ENCODE data around the gene CCDC83.

The CCDC83 gene

DNA sequence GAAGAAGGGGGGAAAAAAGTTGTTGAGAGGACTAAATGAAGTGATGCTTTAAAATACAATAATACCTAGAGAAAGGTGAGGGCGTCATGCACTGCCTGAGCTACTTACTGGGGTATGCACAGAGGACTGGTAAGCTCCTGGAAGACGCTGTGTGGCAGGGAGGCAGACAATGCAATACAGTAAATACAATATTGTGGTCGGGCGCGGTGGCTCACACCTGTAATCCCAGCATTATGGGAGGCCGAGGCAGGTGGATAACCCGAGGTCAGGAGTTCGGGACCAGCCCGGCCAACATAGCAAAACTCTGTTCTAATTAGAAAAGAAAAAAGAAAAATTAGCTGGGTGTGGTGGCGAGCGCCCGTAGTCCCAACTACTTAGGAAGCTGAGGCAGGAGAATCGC is 43.6 kb upstream of the CCDC83 start:
- TF ChIP-seq EP300 (IDR thresholded peaks at IDR 0.05; ENCODE audit: borderline replicate concordance): no peak
- no peak for TF ChIP-seq TAF1 (IDR thresholded peaks at IDR 0.05; ENCODE audit: low read depth)
- no peak for TF ChIP-seq FOXM1 (IDR thresholded peaks at IDR 0.05; ENCODE audit: borderline replicate concordance, low read depth)
- TF ChIP-seq, protein P1, sequence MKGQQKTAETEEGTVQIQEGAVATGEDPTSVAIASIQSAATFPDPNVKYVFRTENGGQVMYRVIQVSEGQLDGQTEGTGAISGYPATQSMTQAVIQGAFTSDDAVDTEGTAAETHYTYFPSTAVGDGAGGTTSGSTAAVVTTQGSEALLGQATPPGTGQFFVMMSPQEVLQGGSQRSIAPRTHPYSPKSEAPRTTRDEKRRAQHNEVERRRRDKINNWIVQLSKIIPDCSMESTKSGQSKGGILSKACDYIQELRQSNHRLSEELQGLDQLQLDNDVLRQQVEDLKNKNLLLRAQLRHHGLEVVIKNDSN (IDR thresholded peaks at IDR 0.05): no peak
- no peak for TF ChIP-seq ZBTB7A (IDR thresholded peaks at IDR 0.05; ENCODE audit: low read depth)
- no peak for TF ChIP-seq NFIC (IDR thresholded peaks at IDR 0.05)
- no peak for TF ChIP-seq CEBPB (IDR thresholded peaks at IDR 0.05)

DNA sequence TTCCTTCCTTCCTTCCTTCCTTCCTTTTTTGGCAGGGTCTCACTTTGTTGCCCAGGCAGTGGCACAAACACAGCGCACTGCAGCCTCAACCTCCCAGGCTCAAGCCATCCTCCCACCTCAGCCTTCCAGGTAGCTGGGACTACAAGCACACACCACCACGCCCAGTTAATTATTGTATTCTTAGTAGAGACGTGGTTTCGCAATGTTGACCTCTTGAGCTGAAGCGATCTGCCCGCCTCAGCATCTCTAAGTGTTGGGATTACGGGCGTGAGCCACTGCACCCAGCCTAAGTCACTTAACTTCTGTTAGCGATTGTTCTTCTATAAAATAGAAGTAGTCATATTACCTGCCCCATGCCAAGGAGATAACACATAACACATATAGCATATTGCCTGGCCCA is 41.5 kb upstream of the CCDC83 start:
- TF ChIP-seq CREB1 (IDR thresholded peaks at IDR 0.05; ENCODE audit: low read depth) (no peak), CEBPB (IDR thresholded peaks at IDR 0.05) (peak; percentile 45), TAF1 (IDR thresholded peaks at IDR 0.05; ENCODE audit: low read depth) (no peak)

DNA sequence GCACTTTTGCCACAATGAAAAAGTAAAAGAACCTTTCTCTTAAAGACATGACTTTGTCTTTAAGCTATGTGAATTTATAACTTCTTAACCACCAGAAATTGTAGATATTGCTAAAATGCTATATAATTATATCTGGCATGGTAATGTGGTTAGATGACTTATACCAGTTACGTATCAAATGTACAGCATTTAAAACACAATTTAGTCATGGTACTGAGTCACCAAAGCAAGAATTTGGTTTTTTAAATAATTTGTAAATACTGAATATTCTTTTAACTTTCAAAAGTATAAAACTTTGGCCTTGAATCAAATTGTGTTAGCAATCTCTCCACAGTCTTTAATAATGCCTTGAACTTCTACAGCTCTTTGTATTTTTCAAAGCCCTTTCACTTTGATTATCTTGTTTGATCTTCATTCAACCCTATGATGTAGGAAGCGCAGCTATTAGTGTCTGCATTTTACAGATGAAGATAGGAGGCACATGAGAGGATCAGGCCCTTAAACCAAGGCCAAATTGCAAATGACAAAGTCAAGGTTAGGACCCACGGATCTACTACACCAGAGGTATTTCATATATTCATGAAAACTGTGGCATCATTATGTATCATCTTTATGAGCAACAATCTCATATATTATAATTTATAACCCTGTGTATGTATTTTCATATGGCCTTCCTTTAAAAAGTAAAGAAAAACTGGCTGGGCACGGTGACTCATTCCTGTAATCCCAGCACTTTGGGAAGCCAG is 39.8 kb upstream of the CCDC83 start:
- TF ChIP-seq YY1 (IDR thresholded peaks at IDR 0.05; ENCODE audit: low read depth) (no peak), TAF1 (IDR thresholded peaks at IDR 0.05; ENCODE audit: low read depth) (no peak), CEBPB (IDR thresholded peaks at IDR 0.05) (no peak), FOXM1 (IDR thresholded peaks at IDR 0.05; ENCODE audit: borderline replicate concordance, low read depth) (no peak), NFIC (IDR thresholded peaks at IDR 0.05) (no peak), EGR1 (IDR thresholded peaks at IDR 0.05) (no peak), TEAD4 (IDR thresholded peaks at IDR 0.05) (no peak), TCF12 (IDR thresholded peaks at IDR 0.05; ENCODE audit: low read depth) (no peak)
- TF ChIP-seq, protein P2, sequence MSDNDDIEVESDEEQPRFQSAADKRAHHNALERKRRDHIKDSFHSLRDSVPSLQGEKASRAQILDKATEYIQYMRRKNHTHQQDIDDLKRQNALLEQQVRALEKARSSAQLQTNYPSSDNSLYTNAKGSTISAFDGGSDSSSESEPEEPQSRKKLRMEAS (IDR thresholded peaks at IDR 0.05): no peak

DNA sequence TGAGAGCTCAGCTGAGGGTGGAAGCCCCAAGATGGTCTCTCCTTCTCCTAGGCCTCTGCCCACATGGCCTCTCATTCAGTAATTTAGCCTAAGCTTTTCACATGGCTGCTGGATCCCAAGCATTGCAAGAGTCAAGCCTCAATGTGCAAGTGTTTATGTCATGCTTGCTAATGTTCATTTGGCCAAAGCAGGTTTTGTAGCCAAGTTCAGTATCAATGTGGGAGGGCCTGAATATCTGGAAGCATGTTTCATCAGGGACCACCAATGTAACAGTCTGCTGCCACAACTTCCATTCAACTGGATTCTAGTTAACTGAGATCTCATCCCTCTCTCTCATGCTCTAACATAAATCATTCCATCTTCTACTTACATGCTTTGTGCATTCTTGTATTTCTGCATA is 35.7 kb upstream of the CCDC83 start:
- TF ChIP-seq NFIC (IDR thresholded peaks at IDR 0.05): no peak
- TF ChIP-seq CREB1 (IDR thresholded peaks at IDR 0.05; ENCODE audit: low read depth): no peak
- no peak for TF ChIP-seq TEAD4 (IDR thresholded peaks at IDR 0.05)

DNA sequence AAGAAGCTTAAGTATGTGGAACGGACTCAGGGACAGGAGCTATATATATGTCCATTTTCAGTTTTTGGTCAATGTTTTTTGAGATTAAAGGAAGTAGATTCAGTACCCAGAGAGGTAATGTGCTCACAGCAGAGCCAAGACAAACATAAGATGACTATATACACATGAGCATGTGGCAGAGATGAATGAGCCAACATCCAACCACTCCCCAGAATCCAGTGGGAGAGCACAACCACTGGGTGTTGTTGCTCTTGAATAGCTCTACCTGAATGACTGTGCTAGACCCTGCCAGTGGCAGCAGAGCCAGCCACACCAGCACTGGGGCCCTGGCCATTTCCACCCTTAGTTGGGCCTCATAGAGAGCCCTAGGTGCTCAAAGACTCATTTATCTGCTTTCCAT is 33.5 kb upstream of the CCDC83 start:
- TF ChIP-seq EP300 (IDR thresholded peaks at IDR 0.05; ENCODE audit: borderline replicate concordance) (no peak), CREB1 (IDR thresholded peaks at IDR 0.05; ENCODE audit: low read depth) (no peak), FOXM1 (IDR thresholded peaks at IDR 0.05; ENCODE audit: borderline replicate concordance, low read depth) (no peak), TEAD4 (IDR thresholded peaks at IDR 0.05) (no peak), NFIC (IDR thresholded peaks at IDR 0.05) (no peak), EGR1 (IDR thresholded peaks at IDR 0.05) (no peak), CEBPB (IDR thresholded peaks at IDR 0.05) (no peak), ZBTB7A (IDR thresholded peaks at IDR 0.05; ENCODE audit: low read depth) (no peak), YY1 (IDR thresholded peaks at IDR 0.05; ENCODE audit: low read depth) (no peak)
- TF ChIP-seq, protein P3, sequence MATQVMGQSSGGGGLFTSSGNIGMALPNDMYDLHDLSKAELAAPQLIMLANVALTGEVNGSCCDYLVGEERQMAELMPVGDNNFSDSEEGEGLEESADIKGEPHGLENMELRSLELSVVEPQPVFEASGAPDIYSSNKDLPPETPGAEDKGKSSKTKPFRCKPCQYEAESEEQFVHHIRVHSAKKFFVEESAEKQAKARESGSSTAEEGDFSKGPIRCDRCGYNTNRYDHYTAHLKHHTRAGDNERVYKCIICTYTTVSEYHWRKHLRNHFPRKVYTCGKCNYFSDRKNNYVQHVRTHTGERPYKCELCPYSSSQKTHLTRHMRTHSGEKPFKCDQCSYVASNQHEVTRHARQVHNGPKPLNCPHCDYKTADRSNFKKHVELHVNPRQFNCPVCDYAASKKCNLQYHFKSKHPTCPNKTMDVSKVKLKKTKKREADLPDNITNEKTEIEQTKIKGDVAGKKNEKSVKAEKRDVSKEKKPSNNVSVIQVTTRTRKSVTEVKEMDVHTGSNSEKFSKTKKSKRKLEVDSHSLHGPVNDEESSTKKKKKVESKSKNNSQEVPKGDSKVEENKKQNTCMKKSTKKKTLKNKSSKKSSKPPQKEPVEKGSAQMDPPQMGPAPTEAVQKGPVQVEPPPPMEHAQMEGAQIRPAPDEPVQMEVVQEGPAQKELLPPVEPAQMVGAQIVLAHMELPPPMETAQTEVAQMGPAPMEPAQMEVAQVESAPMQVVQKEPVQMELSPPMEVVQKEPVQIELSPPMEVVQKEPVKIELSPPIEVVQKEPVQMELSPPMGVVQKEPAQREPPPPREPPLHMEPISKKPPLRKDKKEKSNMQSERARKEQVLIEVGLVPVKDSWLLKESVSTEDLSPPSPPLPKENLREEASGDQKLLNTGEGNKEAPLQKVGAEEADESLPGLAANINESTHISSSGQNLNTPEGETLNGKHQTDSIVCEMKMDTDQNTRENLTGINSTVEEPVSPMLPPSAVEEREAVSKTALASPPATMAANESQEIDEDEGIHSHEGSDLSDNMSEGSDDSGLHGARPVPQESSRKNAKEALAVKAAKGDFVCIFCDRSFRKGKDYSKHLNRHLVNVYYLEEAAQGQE (IDR thresholded peaks at IDR 0.05; ENCODE audit: low read depth): no peak

DNA sequence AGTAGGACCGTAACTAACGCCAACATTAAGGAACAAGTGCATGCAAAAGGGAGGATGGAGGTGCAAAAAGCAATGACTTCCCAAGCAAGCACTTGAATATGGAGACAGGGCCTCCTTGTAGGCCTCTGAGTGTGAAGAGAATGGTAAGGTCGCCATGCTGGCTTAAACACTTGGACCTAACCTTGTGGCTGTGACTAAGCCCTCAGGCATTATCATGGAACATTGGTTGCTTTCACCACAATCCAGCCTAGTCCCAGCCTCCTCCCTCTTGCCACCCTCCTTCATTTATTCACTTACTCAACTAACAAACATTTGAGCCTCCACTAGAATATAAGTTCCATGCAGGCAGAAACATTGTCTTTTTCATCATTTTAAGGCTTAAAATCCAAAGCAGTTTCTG is 32.4 kb upstream of the CCDC83 start:
- TF ChIP-seq RAD21 (IDR thresholded peaks at IDR 0.05; ENCODE audit: low read depth) (no peak), CEBPB (IDR thresholded peaks at IDR 0.05) (no peak), TEAD4 (IDR thresholded peaks at IDR 0.05) (no peak), EGR1 (IDR thresholded peaks at IDR 0.05) (no peak), YY1 (IDR thresholded peaks at IDR 0.05; ENCODE audit: low read depth) (no peak), CREB1 (IDR thresholded peaks at IDR 0.05; ENCODE audit: low read depth) (no peak), TCF12 (IDR thresholded peaks at IDR 0.05; ENCODE audit: low read depth) (no peak), ZBTB7A (IDR thresholded peaks at IDR 0.05; ENCODE audit: low read depth) (no peak), FOXM1 (IDR thresholded peaks at IDR 0.05; ENCODE audit: borderline replicate concordance, low read depth) (no peak), NFIC (IDR thresholded peaks at IDR 0.05) (no peak), TAF1 (IDR thresholded peaks at IDR 0.05; ENCODE audit: low read depth) (no peak), EP300 (IDR thresholded peaks at IDR 0.05; ENCODE audit: borderline replicate concordance) (no peak)
- TF ChIP-seq, protein P3 (IDR thresholded peaks at IDR 0.05; ENCODE audit: low read depth): no peak
- TF ChIP-seq, protein P1 (IDR thresholded peaks at IDR 0.05): no peak
- TF ChIP-seq, protein P2 (IDR thresholded peaks at IDR 0.05): no peak
